ENCODE measurements around the gene MRAS.

GRCh38 chr3:138445236-138445635 is 96.9 kb downstream of the MRAS start:
- TF ChIP-seq, protein P1, sequence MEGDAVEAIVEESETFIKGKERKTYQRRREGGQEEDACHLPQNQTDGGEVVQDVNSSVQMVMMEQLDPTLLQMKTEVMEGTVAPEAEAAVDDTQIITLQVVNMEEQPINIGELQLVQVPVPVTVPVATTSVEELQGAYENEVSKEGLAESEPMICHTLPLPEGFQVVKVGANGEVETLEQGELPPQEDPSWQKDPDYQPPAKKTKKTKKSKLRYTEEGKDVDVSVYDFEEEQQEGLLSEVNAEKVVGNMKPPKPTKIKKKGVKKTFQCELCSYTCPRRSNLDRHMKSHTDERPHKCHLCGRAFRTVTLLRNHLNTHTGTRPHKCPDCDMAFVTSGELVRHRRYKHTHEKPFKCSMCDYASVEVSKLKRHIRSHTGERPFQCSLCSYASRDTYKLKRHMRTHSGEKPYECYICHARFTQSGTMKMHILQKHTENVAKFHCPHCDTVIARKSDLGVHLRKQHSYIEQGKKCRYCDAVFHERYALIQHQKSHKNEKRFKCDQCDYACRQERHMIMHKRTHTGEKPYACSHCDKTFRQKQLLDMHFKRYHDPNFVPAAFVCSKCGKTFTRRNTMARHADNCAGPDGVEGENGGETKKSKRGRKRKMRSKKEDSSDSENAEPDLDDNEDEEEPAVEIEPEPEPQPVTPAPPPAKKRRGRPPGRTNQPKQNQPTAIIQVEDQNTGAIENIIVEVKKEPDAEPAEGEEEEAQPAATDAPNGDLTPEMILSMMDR (conservative IDR thresholded peaks at IDR 0.05): no peak
- no peak for TF ChIP-seq EZH2 (IDR thresholded peaks at IDR 0.05; ENCODE audit: low read depth)
